Liver (tissue), 9 donors: ENCODE measurements around the gene C8G. TPM values are rescaled to one million over a fixed set of nuclear protein-coding genes. Genes with fewer than 3 reads are reported as not detected.

Experiments used
- DNase-seq: peaks from one replicate; pipeline ENCODE4 v3.0.0-alpha.2; 2017; ENCODE audit warnings: low spot score
- H3K27ac ChIP-seq, 2 donors: one replicate each; pipeline ENCODE4 v1.7.0; 2013; ENCODE audit warnings: inconsistent platforms in 2 of 2, low read length in 2 of 2, control low read depth in 1 of 2, low read depth in 1 of 2, mild to moderate bottlenecking in 1 of 2
- H3K27me3 ChIP-seq, 4 donors: one replicate each; pipeline versions ENCODE4 v1.6.1 to v1.7.0; 2013; ENCODE audit warnings: low read length in 3 of 4, inconsistent platforms in 1 of 4, mild to moderate bottlenecking in 1 of 4, moderate library complexity in 1 of 4; ENCODE audit not compliant: control insufficient read depth in 4 of 4, insufficient read depth in 4 of 4
- H3K36me3 ChIP-seq, 4 donors: one replicate each; pipeline versions ENCODE4 v1.6.1 to v1.7.0; 2013; ENCODE audit warnings: low read length in 3 of 4, mild to moderate bottlenecking in 3 of 4, low read depth in 1 of 4, moderate library complexity in 1 of 4; ENCODE audit not compliant: control insufficient read depth in 4 of 4, insufficient read depth in 3 of 4
- H3K4me1 ChIP-seq, 4 donors: one replicate each; pipeline versions ENCODE4 v1.6.1 to v1.7.0; 2013; ENCODE audit warnings: low read length in 3 of 4, mild to moderate bottlenecking in 3 of 4, moderate library complexity in 1 of 4; ENCODE audit not compliant: control insufficient read depth in 4 of 4, insufficient read depth in 4 of 4
- H3K4me3 ChIP-seq, 3 donors: one replicate each; pipeline versions ENCODE4 v1.6.1 to v1.7.0; 2013; ENCODE audit warnings: low read length in 3 of 3, control low read depth in 1 of 3, low read depth in 1 of 3, mild to moderate bottlenecking in 1 of 3
- H3K9ac ChIP-seq, 2 donors: one replicate each; pipeline ENCODE4 v1.7.0; 2013; ENCODE audit warnings: low read length in 2 of 2, mild to moderate bottlenecking in 2 of 2, moderate library complexity in 2 of 2, control low read depth in 1 of 2, low read depth in 1 of 2
- H3K9me3 ChIP-seq, 4 donors: one replicate each; pipeline versions ENCODE4 v1.6.1 to v1.7.0; 2013; ENCODE audit warnings: low read length in 3 of 4; ENCODE audit not compliant: control insufficient read depth in 4 of 4
- ATF3 ChIP-seq: IDR thresholded peaks from 2 replicates; pipeline ENCODE4 v1.6.1; 2016; ENCODE audit warnings: antibody characterized with exemption
- CTCF ChIP-seq: fragments of 150-350 bp; IDR thresholded peaks from 2 replicates; pipeline ENCODE4 v1.5.1; 2017; ENCODE audit warnings: improper control_type of control experiment, low read depth, low read length; ENCODE audit not compliant: missing input control
- FOXA1 ChIP-seq: IDR thresholded peaks from 2 replicates; pipeline ENCODE4 v1.6.1; 2016; ENCODE audit warnings: antibody characterized with exemption
- GABPA ChIP-seq, 2 donors: IDR thresholded peaks in 1 of 2; conservative IDR thresholded peaks in 1 of 2; 2 replicates each; pipeline ENCODE4 v1.6.1; 2016; ENCODE audit warnings: antibody characterized with exemption in 2 of 2, mild to moderate bottlenecking in 1 of 2, moderate library complexity in 1 of 2
- HNF4A ChIP-seq, 2 donors: conservative IDR thresholded peaks; 2 replicates each; pipeline ENCODE4 v1.6.1; 2016; ENCODE audit warnings: antibody characterized with exemption in 2 of 2, mild to moderate bottlenecking in 2 of 2
- MAX ChIP-seq: IDR thresholded peaks from 2 replicates; pipeline ENCODE4 v1.6.1; 2016; ENCODE audit warnings: antibody characterized with exemption
- NR2F2 ChIP-seq: IDR thresholded peaks from 2 replicates; pipeline ENCODE4 v1.6.1; 2016; ENCODE audit warnings: antibody characterized with exemption
- RAD21 ChIP-seq, 2 donors: IDR thresholded peaks; 2 replicates each; pipeline ENCODE4 v1.6.1; 2016; ENCODE audit warnings: antibody characterized with exemption in 2 of 2, mild to moderate bottlenecking in 2 of 2
- REST ChIP-seq: IDR thresholded peaks from 2 replicates; pipeline ENCODE4 v1.6.1; 2016; ENCODE audit warnings: antibody characterized with exemption, mild to moderate bottlenecking
- RXRA ChIP-seq, 2 donors: IDR thresholded peaks; 2 replicates each; pipeline ENCODE4 v1.6.1; 2017 to 2018; ENCODE audit warnings: antibody characterized with exemption in 2 of 2, mild to moderate bottlenecking in 1 of 2
- SP1 ChIP-seq: IDR thresholded peaks from 2 replicates; pipeline ENCODE4 v1.6.1; 2018; ENCODE audit warnings: antibody characterized with exemption, mild to moderate bottlenecking
- ZBTB33 ChIP-seq: IDR thresholded peaks from 2 replicates; pipeline ENCODE4 v1.6.1; 2016; ENCODE audit warnings: antibody characterized with exemption
- WGBS: extraction: QIAGEN DNeasy Blood & Tissue Kit; methylation state at CpG from one replicate; pipeline ENCODE4 v1.1.7; 2013; 5-methylcytosine and 5-hydroxymethylcytosine counted together
- polyA plus RNA-seq, 2 donors: library from polyadenylated mRNA; stranded (reverse) in 1 of 2; unstranded in 1 of 2; fragments of 200-250 nt in 1 of 2; fragments of >200 nt in 1 of 2; fragmentation: Nextera tagmentation in 1 of 2; extraction: Ambion mirVana in 1 of 2; gene quantifications; one replicate each; pipeline versions ENCODE4 v1.2.1 to v1.2.3, GENCODE V29; 2013 to 2015
- total RNA-seq, 2 donors: library from RNA; depleted of rRNA; stranded (reverse); fragments of >200 nt; gene quantifications; one replicate each; pipeline ENCODE4 v1.2.3, GENCODE V29; 2014
- donor health status: healthy.
- donor health status: healthy.
- donor health status: healthy.
- donor health status: healthy.
- donor health status: healthy.

C8G gene
- total and polyA plus RNA-seq, 4 donors: 25.1 to 1,117 (median 607) TPM

- TF ChIP-seq ATF3 (no peak), RAD21 (IDR thresholded peaks at IDR 0.05) (no peak)
These were observed 18.3 kb upstream of the C8G start (continued) for GRCh38 chr9:136926749-136927148.

GRCh38 chr9:136927343-136928271, 17.4 kb upstream of the C8G start:
- no peaks in the 10 kb centered on the region for H3K9me3 ChIP-seq
- H3K4me1 ChIP-seq: no peaks in the 10 kb centered on the region
- no peak for TF ChIP-seq GABPA (IDR thresholded peaks at IDR 0.05 in 1 of 2, conservative IDR thresholded peaks at IDR 0.05 in 1 of 2)
- WGBS: 80% methylated on average over 23 of the region's 23 CpGs
- no peak overlapping the region for H3K9ac ChIP-seq
- H3K27me3 ChIP-seq: no peaks in the 10 kb centered on the region
- H3K27ac ChIP-seq: no peak overlapping the region
- peak; percentile 32 for DNase-seq
- H3K36me3 ChIP-seq: peaks cover 5 to 26% (median 6%) of the 10 kb centered on the region in 4 donors
- no peak overlapping the region for H3K4me3 ChIP-seq

GRCh38 chr9:136928591-136928990, 16.5 kb upstream of the C8G start:
- no peaks in the 10 kb centered on the region for H3K4me1 ChIP-seq
- H3K27me3 ChIP-seq: no peaks in the 10 kb centered on the region
- H3K4me3 ChIP-seq: no peak overlapping the region
- H3K36me3 ChIP-seq: peaks cover 5 to 26% (median 6%) of the 10 kb centered on the region in 4 donors
- no peak overlapping the region for H3K27ac ChIP-seq
- no peak overlapping the region for H3K9ac ChIP-seq
- peak; percentile 28 for DNase-seq
- WGBS: 91% methylated on average over 9 of the region's 9 CpGs
- no peak for TF ChIP-seq SP1
- TF ChIP-seq RXRA (IDR thresholded peaks at IDR 0.05): no peak
- TF ChIP-seq CTCF: no peak
- TF ChIP-seq ZBTB33: no peak
- TF ChIP-seq HNF4A (conservative IDR thresholded peaks at IDR 0.05): no peak
- no peak for TF ChIP-seq RAD21 (IDR thresholded peaks at IDR 0.05)
- no peaks in the 10 kb centered on the region for H3K9me3 ChIP-seq

- no peak for DNase-seq
- Histone ChIP-seq H3K27me3 (no peaks in the 10 kb centered on the region), H3K9me3 (no peaks in the 10 kb centered on the region), H3K9ac (no peak overlapping the region), H3K4me1 (no peaks in the 10 kb centered on the region), H3K36me3 (peaks cover 5 to 20% (median 6%) of the 10 kb centered on the region in 4 donors), H3K27ac (no peak overlapping the region), H3K4me3 (no peak overlapping the region)
- WGBS: 98% methylated on average over 4 of the region's 4 CpGs
- TF ChIP-seq NR2F2 (no peak), CTCF (no peak), FOXA1 (no peak), ATF3 (no peak), REST (no peak), HNF4A (conservative IDR thresholded peaks at IDR 0.05) (no peak), MAX (no peak), RAD21 (IDR thresholded peaks at IDR 0.05) (no peak), GABPA (IDR thresholded peaks at IDR 0.05 in 1 of 2, conservative IDR thresholded peaks at IDR 0.05 in 1 of 2) (no peak)
These were observed 15.0 kb upstream of the C8G start for GRCh38 chr9:136930014-136930413.
